Measurements from ENCODE around the gene PCBP3.

DNA sequence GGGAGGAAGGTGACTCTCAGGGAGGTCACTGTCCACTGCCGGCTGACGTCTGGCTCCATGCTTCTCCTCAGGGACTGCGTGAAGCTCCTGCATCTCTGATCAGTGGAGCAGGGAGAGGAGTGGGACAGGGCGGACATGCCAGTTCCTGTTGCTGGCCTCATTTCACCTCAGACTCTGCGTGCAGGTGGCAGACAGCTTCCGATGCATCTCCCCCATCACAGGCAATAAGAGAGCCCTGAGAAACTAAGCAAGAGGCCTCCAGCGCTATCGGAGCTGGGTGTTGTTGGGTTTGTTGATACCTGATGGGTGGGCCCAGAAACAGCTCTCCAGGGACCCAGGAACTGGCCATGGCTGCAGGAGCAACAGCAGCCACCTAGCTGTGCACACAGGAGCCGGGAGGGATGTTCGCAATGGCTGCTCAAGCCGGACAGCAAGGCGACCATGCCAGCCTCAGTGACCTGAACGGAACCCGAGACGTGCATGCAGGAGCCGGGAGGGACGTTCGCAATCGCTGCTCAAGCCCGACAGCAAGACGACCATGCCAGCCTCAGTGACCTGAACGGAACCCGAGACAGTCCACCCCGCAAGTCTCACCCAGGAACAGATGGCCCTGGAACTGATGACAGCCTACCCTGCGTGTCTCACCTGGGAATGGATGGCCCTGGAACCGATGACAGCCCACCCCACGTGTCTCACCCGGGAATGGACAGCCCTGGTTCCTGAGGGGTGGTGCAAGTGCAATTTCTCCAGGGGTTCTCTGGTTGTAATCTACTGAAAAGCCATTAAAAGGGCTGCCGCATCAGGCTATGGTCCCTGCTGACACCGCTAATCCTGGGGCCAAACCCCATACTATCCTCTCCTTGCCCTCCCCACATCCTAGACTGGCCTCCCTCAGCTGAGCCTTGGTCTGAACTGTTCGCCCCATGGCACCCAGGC, 14.2 kb upstream of the PCBP3 start:
- TF ChIP-seq POLR2AphosphoS5 (IDR thresholded peaks at IDR 0.05) (no peak), CTCF (IDR thresholded peaks at IDR 0.05; ENCODE audit: poor library complexity, severe bottlenecking) (no peak), EZH2 (IDR thresholded peaks at IDR 0.05; ENCODE audit: borderline replicate concordance, insufficient read depth, low read length, poor library complexity, severe bottlenecking) (no peak)

Measured in neural cell (in vitro differentiated cells).